HG03575 (cell line): ENCODE data around the gene GREB1L.

ENCODE experiments used
- ATAC-seq: cut with Tn5 transposase; IDR thresholded peaks from one replicate; pipeline ENCODE4 v1.9.1; 2021; ENCODE audit not compliant: unreplicated experiment, insufficient number of reproducible peaks, low FRiP score; ENCODE audit errors: extremely low read depth

Gene GREB1L

GRCh38 chr18:21402272-21402671, 160.2 kb downstream of the GREB1L start:
- ATAC-seq, result no peak

- no peak for ATAC-seq
Measured at GRCh38 chr18:21404426-21404825, 162.4 kb downstream of the GREB1L start.

- ATAC-seq, result no peak
Measured at GRCh38 chr18:21406116-21406515, 164.1 kb downstream of the GREB1L start.

GRCh38 chr18:21408681-21409080, 166.6 kb downstream of the GREB1L start:
- ATAC-seq, result no peak

- no peak for ATAC-seq
Measured at GRCh38 chr18:21433436-21433835, 191.4 kb downstream of the GREB1L start.

- ATAC-seq, result no peak
Measured at GRCh38 chr18:21439431-21439846, 197.4 kb downstream of the GREB1L start.

- ATAC-seq, result no peak
Measured at GRCh38 chr18:21441670-21442069, 199.6 kb downstream of the GREB1L start.

GRCh38 chr18:21443776-21444464, 201.9 kb downstream of the GREB1L start:
- ATAC-seq, result no peak

GRCh38 chr18:21444465-21445212, 202.6 kb downstream of the GREB1L start:
- no peak for ATAC-seq

GRCh38 chr18:21448299-21448698, 206.3 kb downstream of the GREB1L start:
- no peak for ATAC-seq

- no peak for ATAC-seq
Measured at GRCh38 chr18:21449367-21450290, 207.6 kb downstream of the GREB1L start.

GRCh38 chr18:21450503-21450902, 208.5 kb downstream of the GREB1L start:
- no peak for ATAC-seq

- ATAC-seq, result no peak
Measured at GRCh38 chr18:21450913-21451312, 208.9 kb downstream of the GREB1L start.

- ATAC-seq, result no peak
Measured at GRCh38 chr18:21451851-21452250, 209.8 kb downstream of the GREB1L start.

- no peak for ATAC-seq
Measured at GRCh38 chr18:21452276-21452780, 210.3 kb downstream of the GREB1L start.

- ATAC-seq, result no peak
Measured at GRCh38 chr18:21452796-21453510, 210.9 kb downstream of the GREB1L start.

GRCh38 chr18:21453511-21453901, 211.5 kb downstream of the GREB1L start:
- ATAC-seq, result no peak

- ATAC-seq, result no peak
Measured at GRCh38 chr18:21454725-21455124, 212.7 kb downstream of the GREB1L start.
